IMR-90 (cell line): Measurements from ENCODE around the gene IPMK. TPM values are rescaled to one million over a fixed set of nuclear protein-coding genes. Genes with fewer than 3 reads are reported as not detected.
"Not testable (repeated sequence)": the region's sequence is repeated elsewhere in the genome, so short reads cannot be mapped to it uniquely, and the experiment has no call there.

ENCODE experiments used
- ATAC-seq: fragments of 200-7000 bp; cut with Tn5 transposase; 2 replicates; pipeline ENCODE4 v1.9.1; 2020; ENCODE audit warnings: low read depth, mild to moderate bottlenecking, moderate library complexity
- BruUV-seq: library from RNA; stranded (reverse); fragments of 400-500 nt; replicated peaks from 2 replicates; lab custom pipeline; 2021; lab: Mats Ljungman, UMichigan
- CTCF ChIA-PET: fragments of 300-600 bp; formaldehyde crosslinking; extraction: SDS; loops from one replicate; lab custom pipeline; 2021; ENCODE audit warnings: antibody characterized with exemption; lab: Yijun Ruan, JAX
- POLR2A ChIA-PET: fragments of 300-600 bp; sonication (Branson Sonifier 250); formaldehyde crosslinking; loops from one replicate; lab custom pipeline; 2022; ENCODE audit warnings: antibody characterized with exemption; ENCODE audit not compliant: unreplicated experiment; lab: Charles Lee
- DNase-seq: peaks from one replicate; pipeline ENCODE4 v3.0.0; 2013
- H2AFZ ChIP-seq: replicated peaks from 2 replicates; pipeline ENCODE3; 2013; ENCODE audit warnings: low read length, mild to moderate bottlenecking; ENCODE audit not compliant: poor library complexity
- H2AK5ac ChIP-seq: 2 replicates; pipeline ENCODE4 v1.6.1; 2013; ENCODE audit warnings: low read depth, low read length, inconsistent platforms
- H2AK9ac ChIP-seq: replicated peaks from 2 replicates; pipeline ENCODE3; 2013; ENCODE audit warnings: mild to moderate bottlenecking, low read depth, low read length, moderate library complexity; ENCODE audit not compliant: poor library complexity
- H2BK120ac ChIP-seq: 2 replicates; pipeline ENCODE4 v1.6.1; 2013; ENCODE audit warnings: low read depth, low read length, inconsistent platforms
- H2BK15ac ChIP-seq: 3 replicates; pipeline ENCODE4 v1.6.1; 2013; ENCODE audit warnings: low read depth, low read length, inconsistent platforms
- H2BK20ac ChIP-seq: 2 replicates; pipeline ENCODE4 v1.6.1; 2013; ENCODE audit warnings: low read depth, mild to moderate bottlenecking, inconsistent platforms, low read length, moderate library complexity
- H2BK5ac ChIP-seq: 2 replicates; pipeline ENCODE4 v1.6.1; 2013; ENCODE audit warnings: mild to moderate bottlenecking, low read depth, low read length, inconsistent platforms; ENCODE audit not compliant: poor library complexity, severe bottlenecking
- H3K14ac ChIP-seq: replicated peaks from 2 replicates; pipeline ENCODE4 v1.6.1; 2013; ENCODE audit warnings: low read depth, low read length, inconsistent platforms
- H3K18ac ChIP-seq: 2 replicates; pipeline ENCODE4 v1.6.1; 2013; ENCODE audit warnings: low read depth, low read length, control low read depth
- H3K23ac ChIP-seq: 2 replicates; pipeline ENCODE4 v1.6.1; 2013; ENCODE audit warnings: low read depth, low read length, inconsistent platforms
- H3K27ac ChIP-seq: 2 replicates; pipeline ENCODE4 v1.5.1; 2013; ENCODE audit warnings: mild to moderate bottlenecking, control low read depth, low read length; ENCODE audit not compliant: insufficient read depth
- H3K27me3 ChIP-seq: 2 replicates; pipeline ENCODE4 v1.6.1; 2013; ENCODE audit warnings: low read length; ENCODE audit not compliant: control insufficient read depth, insufficient read depth
- H3K36me3 ChIP-seq: 2 replicates; pipeline ENCODE4 v1.6.1; 2013; ENCODE audit warnings: low read length, mixed read lengths; ENCODE audit not compliant: control insufficient read depth, insufficient read depth
- H3K4ac ChIP-seq: 2 replicates; pipeline ENCODE4 v1.6.1; 2013; ENCODE audit warnings: low read depth, low read length, inconsistent platforms
- H3K4me1 ChIP-seq: 2 replicates; pipeline ENCODE4 v1.6.1; 2013; ENCODE audit warnings: low read length, mixed read lengths; ENCODE audit not compliant: control insufficient read depth, insufficient read depth
- H3K4me2 ChIP-seq: 2 replicates; pipeline ENCODE4 v1.6.1; 2013; ENCODE audit warnings: low read depth, mild to moderate bottlenecking, control low read depth, low read length, moderate library complexity
- H3K4me3 ChIP-seq: 2 replicates; pipeline ENCODE4 v1.5.1; 2013; ENCODE audit warnings: low read depth, mild to moderate bottlenecking, control low read depth, low read length, moderate library complexity; ENCODE audit not compliant: insufficient read depth
- H3K56ac ChIP-seq: 2 replicates; pipeline ENCODE4 v1.6.1; 2013; ENCODE audit warnings: low read length, inconsistent platforms; ENCODE audit not compliant: insufficient read depth; ENCODE audit errors: extremely low read depth
- H3K79me1 ChIP-seq, 2 experiments: 2 replicates each; pipeline ENCODE4 v1.6.1; 2013; ENCODE audit warnings: low read length in 2 of 2, inconsistent platforms in 1 of 2, low read depth in 1 of 2
- H3K9ac ChIP-seq: 2 replicates; pipeline ENCODE4 v1.6.1; 2013; ENCODE audit warnings: low read depth, low read length, control low read depth
- H3K9me1 ChIP-seq: 2 replicates; pipeline ENCODE4 v1.6.1; 2013; ENCODE audit warnings: low read length, inconsistent platforms; ENCODE audit not compliant: insufficient read depth
- H3K9me3 ChIP-seq: 2 replicates; pipeline ENCODE4 v1.6.1; 2013; ENCODE audit warnings: low read length; ENCODE audit not compliant: control insufficient read depth, insufficient read depth
- H4K20me1 ChIP-seq: 2 replicates; pipeline ENCODE4 v1.6.1; 2013; ENCODE audit warnings: low read length, inconsistent platforms; ENCODE audit not compliant: insufficient read depth
- H4K5ac ChIP-seq: 2 replicates; pipeline ENCODE4 v1.6.1; 2013; ENCODE audit warnings: mild to moderate bottlenecking, low read depth, low read length, control low read depth
- H4K8ac ChIP-seq, 2 experiments: 2 replicates each; pipeline ENCODE4 v1.6.1; 2013; ENCODE audit warnings: low read depth in 2 of 2, low read length in 2 of 2, control low read depth in 1 of 2, inconsistent platforms in 1 of 2
- H4K91ac ChIP-seq: 2 replicates; pipeline ENCODE4 v1.6.1; 2013; ENCODE audit warnings: low read depth, low read length, inconsistent platforms; ENCODE audit not compliant: insufficient read depth
- WGBS, 2 experiments: methylation state at CpG; one replicate each; pipeline versions ENCODE4 v1.1.5 to v1.1.7; 2013; ENCODE audit warnings: missing lambda C conversion rate in 2 of 2; ENCODE audit not compliant: insufficient read length in 1 of 2; ENCODE audit errors: extremely low coverage in 2 of 2; 5-methylcytosine and 5-hydroxymethylcytosine counted together
- dilution Hi-C: fragments of 300-500 bp; cut with HindIII; formaldehyde crosslinking; loops from one replicate; pipeline ENCODE4 v1.14.3; 2018; ENCODE audit warnings: low sequenced_read_pairs; ENCODE audit not compliant: unreplicated experiment
- in situ Hi-C: fragments of 300-500 bp; cut with MboI; formaldehyde crosslinking; loops from 3 replicates; pipeline ENCODE4 v1.14.3; 2019; ENCODE audit warnings: low sequenced_read_pairs, inconsistent platforms, mixed read lengths
- intact Hi-C: fragments of 100-400 bp; cut with micrococcal nuclease; formaldehyde crosslinking; loops from 2 replicates; pipeline ENCODE4 v1.10.0; 2022
- polyA plus RNA-seq, 3 experiments: library from polyadenylated mRNA; depleted of rRNA; stranded (reverse); fragments of >200 nt; gene quantifications; 2 replicates each; pipeline ENCODE4 v1.2.3, GENCODE V29; 2012; ENCODE audit warnings: low replicate concordance in 1 of 3
- total RNA-seq: library from RNA; depleted of rRNA; stranded (reverse); fragments of >200 nt; gene quantifications from 2 replicates; pipeline ENCODE4 v1.2.3, GENCODE V29; 2012

IPMK gene
- total and polyA plus RNA-seq, 2 of the 4 experiments (the other 2 are of a cell fraction): 0.89 to 2.0 TPM

GRCh38 chr10:58243801-58244200, 23.9 kb downstream of the IPMK start:
- POLR2A ChIA-PET, H3K9me3 ChIP-seq, H3K4me2 ChIP-seq, H3K18ac ChIP-seq, H3K56ac ChIP-seq, H3K23ac ChIP-seq, H2BK5ac ChIP-seq, H3K9ac ChIP-seq, H3K14ac ChIP-seq, H3K36me3 ChIP-seq, H4K5ac ChIP-seq, DNase-seq, H3K4ac ChIP-seq, H2BK20ac ChIP-seq, H3K27me3 ChIP-seq, H3K27ac ChIP-seq, intact Hi-C loops, dilution Hi-C loops, H4K20me1 ChIP-seq, H2AK5ac ChIP-seq, H3K4me3 ChIP-seq, H2AK9ac ChIP-seq, CTCF ChIA-PET, H3K9me1 ChIP-seq, BruUV-seq, H4K91ac ChIP-seq, H2AFZ ChIP-seq, in situ Hi-C loops, H2BK120ac ChIP-seq, H2BK15ac ChIP-seq, H4K8ac ChIP-seq, ATAC-seq: not testable (repeated sequence)
- Histone ChIP-seq H3K79me1 (peaks cover 12 to 17% of the 10 kb centered on the region in 2 experiments), H3K4me1 (peaks cover 11% of the 10 kb centered on the region)
- no CpG with 5 or more reads among the region's 31 CpGs for WGBS, 2 experiments
